COLO829 (cell line): Measurements from ENCODE around the gene HBG2.

Experiments used
- DNase-seq: peaks from one replicate; pipeline ENCODE4 v3.0.0; 2012; ENCODE audit warnings: low spot score

Gene HBG2

DNA sequence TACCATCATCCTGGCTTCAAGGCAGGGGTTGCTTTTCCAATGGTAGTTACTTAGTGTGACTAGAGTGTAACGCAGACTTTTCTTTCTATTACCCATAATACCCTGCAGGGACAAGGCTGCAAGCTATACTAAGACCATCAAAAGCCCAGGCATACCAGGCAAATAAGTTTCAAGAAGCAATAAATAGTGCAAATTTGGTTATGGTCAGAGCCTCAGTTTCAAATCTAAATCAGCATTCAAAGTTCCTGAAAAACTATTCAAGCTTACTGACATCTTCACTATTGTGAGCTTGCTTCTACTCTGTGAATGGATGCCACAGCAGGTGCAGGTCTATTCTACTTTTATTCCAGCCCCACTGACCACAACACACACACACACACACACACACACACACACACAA, 25.2 kb downstream of the HBG2 start:
- no peak for DNase-seq

DNA sequence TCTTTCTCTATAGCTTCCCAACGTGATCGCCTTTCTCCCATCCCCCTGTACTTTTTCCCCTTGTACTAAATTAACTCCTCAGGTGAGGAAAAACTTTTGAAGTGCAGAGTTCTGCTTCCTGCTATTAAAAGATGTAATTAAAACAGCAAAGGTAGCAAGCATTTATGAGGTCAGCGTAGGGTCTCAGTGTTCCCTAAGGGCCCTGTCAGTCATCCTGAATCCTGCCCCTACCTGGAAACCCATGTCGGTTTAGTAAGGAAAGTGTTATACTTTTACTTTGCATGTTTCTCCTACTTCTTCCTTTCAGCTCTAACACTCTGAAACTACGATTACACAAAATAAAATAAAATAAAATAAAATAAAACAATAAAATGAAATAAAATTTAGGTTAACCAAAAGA, 26.5 kb downstream of the HBG2 start:
- no peak for DNase-seq

GRCh38 chr11:5227681-5228080, 26.9 kb downstream of the HBG2 start:
- DNase-seq: no peak

- DNase-seq: no peak
Measured at GRCh38 chr11:5226732-5227310, 27.8 kb downstream of the HBG2 start, which contains the start of gene HBB. HBB (minus strand) TSS chr11:5227071; CDS start chr11:5227021, 50 bp downstream.

- no peak for DNase-seq
Measured at GRCh38 chr11:5225480-5225871, 29.1 kb downstream of the HBG2 start.

DNA sequence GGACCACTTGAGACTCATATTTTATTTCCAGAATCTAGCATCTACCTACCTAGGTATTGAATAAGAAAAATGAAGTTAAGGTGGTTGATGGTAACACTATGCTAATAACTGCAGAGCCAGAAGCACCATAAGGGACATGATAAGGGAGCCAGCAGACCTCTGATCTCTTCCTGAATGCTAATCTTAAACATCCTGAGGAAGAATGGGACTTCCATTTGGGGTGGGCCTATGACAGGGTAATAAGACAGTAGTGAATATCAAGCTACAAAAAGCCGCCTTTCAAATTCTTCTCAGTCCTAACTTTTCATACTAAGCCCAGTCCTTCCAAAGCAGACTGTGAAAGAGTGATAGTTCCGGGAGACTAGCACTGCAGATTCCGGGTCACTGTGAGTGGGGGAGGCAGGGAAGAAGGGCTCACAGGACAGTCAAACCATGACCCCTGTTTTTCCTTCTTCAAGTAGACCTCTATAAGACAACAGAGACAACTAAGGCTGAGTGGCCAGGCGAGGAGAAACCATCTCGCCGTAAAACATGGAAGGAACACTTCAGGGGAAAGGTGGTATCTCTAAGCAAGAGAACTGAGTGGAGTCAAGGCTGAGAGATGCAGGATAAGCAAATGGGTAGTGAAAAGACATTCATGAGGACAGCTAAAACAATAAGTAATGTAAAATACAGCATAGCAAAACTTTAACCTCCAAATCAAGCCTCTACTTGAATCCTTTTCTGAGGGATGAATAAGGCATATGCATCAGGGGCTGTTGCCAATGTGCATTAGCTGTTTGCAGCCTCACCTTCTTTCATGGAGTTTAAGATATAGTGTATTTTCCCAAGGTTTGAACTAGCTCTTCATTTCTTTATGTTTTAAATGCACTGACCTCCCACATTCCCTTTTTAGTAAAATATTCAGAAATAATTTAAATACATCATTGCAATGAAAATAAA, 29.8 kb downstream of the HBG2 start:
- DNase-seq: no peak

DNA sequence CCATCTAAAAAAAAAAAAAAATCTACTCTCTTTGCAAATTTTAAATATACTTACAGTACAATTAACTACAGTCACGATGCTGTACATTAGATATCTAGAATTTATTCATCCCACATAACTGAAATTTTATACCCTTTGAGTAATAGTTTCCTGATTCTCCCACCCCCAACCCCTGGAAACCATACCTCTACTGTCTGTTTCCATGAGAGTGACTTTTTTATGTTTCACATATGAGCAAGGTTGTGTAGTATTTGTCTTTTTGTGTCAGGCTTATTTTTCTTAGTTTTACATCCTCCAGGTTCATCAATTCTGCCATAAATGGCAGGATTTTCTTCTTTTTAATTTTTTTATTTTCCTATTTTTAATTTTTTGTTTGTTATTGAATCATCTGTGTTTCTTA, 30.9 kb downstream of the HBG2 start:
- no peak for DNase-seq

DNA sequence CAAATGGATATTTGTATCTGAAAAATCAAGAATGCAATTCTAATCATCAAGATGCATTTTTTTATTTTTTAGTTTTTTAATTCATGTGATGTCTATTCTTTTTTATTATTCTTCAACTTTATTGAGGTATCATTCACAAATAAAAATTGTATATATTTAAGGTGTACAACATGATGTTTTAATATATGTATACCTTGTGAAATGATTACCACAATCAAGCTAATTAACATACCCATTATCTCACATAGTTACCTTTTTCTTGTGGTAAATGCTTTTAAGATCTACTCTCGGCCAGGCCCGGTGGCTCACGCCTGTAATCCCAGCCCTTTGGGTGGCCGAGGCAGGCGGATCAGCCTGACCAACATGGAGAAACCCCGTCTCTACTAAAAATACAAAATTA, 31.4 kb downstream of the HBG2 start:
- DNase-seq: no peak

GRCh38 chr11:5210376-5210885, 44.1 kb downstream of the HBG2 start:
- no peak for DNase-seq

DNA sequence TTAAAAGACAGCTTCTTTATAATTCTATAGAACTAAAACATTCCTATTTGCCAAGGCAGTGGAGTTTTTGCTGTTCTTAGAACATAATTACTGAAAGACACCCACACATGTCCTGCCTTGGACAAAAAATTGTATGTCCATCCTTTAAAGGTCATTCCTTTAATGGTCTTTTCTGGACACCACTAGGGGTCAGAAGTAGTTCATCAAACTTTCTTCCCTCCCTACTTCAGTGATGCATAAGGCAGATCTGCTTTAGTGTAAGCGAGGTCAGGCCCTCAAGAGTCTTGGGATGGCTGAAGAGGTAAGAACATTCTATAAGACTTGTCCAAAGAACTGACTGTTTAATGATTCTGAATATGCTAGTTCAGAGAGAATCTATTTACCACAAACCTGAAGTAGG, 49.8 kb downstream of the HBG2 start:
- peak; percentile 63 for DNase-seq

GRCh38 chr11:5203366-5203765, 51.2 kb downstream of the HBG2 start:
- no peak for DNase-seq
